IPS-11a (cell line): ENCODE data around the gene PHPT1.

Experiments used
- H3K4me3 ChIP-seq: one replicate; pipeline ENCODE4 v1.5.1; 2013; ENCODE audit warnings: low read depth, low read length, control low read depth

PHPT1 gene

DNA sequence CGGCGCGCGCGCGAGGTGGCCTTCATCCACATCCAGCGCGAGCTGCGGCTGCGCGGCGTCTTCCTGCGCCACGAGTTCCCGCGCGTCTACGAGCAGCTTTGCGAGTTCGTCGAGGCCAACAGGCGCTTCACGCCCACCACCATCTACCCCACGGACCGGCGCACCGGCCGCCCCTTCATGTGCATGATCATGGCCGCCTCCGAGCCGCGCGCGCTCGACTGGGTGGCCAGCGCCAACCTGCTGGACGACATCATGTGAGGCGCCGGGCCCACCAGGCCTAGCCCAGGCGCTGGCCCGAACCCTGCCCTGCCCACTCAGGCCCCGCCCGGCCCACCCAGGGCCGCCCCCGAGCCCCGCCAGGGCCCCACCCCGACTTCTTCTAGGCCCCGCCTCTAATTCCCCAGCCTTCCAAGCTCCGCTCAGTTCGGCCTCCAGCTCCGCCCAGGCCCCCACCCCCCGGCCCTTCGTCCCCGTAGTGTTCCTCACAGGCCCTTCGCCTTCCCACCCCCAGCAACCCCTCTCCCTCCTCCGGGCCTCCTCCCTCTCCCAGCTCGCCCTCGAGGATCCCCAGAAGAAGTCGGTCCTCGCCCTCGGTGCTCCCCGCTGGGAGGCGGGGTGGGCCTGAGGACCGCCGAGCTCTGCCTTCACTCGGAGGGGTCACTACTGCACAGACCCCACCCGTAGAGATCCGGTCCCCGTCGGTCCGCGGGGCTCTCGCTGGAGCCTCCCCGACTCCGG lies 2.0 kb upstream of the PHPT1 start:
- H3K4me3 ChIP-seq: peak overlapping the region; percentile 72

DNA sequence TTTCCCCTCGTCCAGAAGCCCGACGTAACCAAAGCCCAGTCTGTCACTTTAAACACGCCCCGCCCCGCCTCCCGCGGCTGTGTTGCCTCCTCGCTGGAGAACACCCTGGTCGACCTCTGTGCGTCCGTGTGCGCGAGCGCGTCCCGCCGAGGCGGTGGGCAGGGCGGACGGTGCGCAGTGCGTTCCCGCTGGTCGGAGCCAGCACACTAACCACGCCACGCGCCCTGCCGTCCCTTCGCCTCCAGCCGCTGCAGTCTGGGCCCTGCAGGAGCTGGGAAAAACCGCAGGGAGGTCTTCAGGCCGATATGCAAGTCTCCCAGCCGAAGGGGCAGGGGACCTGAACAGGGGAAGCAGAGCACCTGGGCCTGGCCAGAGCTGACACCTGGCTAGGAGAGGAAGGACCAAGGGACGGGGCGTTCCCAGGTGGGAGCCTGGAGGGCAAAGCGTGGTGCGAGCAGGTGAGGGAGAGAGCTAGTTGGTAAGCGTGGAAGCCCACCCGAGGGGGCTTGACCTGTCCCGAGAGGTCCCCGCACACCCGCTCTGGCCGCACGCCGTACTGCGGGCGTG lies 1.3 kb upstream of the PHPT1 start:
- H3K4me3 ChIP-seq: peak overlapping the region; percentile 72

DNA sequence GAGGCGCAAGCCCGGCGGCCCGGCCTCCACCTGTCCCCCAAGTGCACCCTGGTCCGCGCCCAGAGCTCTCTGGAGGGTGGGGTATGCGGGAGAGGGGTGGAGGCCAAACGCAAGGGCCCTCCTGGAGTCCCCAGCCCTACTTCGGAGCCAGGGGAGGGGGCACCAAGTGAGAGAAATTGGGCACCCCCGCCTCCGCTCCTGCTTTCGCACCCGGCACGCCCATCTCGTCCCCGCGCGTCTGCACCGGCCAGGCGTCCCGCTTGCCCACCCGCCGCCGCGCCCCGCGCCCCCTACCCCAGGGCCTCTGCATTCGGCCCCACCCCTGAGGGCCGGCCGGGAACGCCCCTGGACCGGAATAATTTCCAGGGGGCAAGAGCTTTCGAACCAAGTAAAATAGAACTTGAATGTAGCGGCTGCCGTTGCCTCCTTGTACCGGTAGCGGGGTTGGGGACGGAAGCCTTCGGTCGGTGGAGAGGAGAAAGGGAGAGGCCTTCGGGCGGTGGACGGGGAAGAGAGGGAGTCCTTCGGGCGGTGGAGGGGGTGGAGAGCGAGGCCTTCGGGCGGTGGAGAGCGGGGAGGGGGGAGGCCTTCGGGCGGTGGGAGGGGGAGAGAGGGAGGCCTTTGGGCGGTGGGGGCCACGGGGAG lies 694 bp upstream of the PHPT1 start:
- H3K4me3 ChIP-seq: peak overlapping the region; percentile 72

DNA sequence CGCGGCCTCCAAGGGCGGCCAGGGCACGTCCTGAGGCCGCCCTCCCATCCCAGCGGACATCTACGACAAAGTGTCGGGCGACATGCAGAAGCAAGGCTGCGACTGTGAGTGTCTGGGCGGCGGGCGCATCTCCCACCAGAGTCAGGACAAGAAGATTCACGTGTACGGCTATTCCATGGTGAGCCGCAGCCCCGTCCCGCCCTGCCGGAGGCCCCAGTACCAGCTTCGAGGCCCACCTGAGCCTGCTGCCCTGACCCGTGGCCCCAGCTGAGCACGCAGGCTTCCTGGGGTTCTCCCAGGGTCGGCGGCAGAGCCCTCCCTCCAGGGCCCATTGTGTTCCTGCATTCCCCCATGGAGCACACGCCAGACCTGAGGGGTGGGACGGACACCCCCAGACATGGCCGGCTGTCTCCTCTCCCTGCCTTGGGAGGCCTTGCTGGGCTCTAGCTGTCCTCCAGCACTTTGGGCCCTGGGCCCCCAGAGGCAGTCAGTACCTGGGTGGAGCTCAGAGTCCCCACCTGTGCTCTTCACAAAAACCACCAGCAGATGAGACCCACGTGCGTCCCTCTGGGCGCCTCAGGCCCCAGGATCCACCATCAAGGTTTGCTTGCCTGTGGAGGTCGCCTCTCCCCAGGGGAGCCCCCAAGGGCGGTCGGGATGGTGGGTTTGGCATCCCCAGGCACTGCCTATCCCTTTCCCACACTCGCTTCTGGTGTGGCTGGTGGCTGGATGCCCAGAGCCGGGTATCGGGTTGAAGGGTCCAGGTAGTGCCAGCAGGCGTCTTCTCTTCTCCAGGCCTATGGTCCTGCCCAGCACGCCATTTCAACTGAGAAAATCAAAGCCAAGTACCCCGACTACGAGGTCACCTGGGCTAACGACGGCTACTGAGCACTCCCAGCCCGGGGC lies 1.0 kb downstream of the PHPT1 start:
- peak overlapping the region; percentile 41 for H3K4me3 ChIP-seq

DNA sequence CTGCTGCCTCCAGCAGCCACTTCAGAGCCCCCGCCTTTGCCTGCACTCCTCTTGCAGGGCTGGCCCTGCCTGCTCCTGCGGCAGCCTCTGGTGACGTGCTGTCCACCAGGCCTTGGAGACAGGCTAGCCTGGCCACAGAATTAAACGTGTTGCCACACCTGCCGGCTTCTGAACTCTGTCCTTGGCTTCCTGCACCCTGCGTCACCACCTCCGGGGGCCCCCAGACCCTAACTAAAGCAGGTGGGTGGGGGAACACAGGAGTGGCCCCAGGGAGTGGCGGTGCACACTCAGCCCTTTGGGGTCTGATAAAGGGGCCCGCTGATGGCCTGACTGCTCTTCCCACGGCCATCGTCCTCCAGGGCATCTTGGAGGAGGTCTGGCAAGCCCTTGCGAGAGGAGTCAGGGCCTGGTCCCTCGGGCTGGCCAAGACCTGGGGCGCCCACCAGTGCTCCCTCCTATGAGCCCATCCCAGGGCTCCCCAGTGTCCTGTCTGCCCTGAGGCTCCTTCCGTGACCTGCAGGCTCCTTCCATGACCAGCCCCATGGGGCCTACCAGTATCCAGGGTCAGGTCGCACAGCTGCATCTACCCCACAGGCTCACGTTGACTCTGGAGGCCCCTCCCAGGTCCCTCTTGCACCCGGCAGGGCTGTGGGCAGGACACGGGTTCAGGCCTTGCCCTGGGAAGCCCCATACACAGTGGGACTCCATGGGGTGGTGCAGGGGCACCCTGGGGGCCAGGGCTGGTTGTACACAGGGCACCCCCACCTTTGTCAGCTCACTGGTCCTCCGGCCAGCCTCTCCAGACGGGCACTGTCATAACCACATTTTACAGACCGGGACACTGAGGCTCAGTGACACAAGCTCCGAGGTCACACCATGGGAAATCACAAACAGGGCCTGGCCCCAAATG lies 1.9 kb downstream of the PHPT1 start:
- H3K4me3 ChIP-seq: no peak overlapping the region

DNA sequence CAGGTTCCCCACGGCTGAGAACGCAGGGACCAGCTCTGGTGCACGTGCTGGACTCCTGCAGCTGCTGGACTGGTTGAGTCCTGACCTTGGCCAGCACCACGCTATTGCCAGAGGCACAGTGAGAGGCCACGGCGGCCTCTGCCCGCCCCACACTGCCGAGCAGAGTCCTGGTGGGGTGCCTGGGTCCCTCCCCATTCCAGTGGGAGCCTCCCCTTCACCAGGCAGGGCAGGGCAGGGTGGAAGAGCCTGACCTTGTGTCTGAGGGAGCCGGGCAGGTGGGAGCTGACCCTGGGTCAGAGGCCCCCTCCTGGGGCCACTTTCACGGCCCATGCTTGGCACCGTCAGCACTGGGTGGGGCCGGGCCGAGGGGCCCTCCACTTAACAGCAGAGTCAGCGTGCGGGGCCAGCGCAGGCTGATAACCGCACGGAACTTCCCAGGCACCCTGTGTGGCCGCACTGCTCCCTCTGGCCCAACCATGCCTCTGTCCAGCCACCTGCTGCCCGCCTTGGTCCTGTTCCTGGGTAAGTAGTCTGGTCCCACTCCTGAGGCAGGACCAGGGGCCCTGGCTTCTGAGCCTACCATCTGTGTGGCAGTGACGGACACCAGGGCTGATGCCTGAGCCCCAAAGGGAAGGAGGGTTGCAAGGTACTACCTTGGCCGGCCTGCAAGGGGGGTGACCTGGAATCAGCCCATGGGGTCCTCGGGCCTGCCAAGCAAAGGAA lies 2.9 kb downstream of the PHPT1 start, which contains the start of gene MAMDC4:
MAMDC4 (plus strand) TSS at position 406 of the 723 bp plus-strand sequence; CDS start at position 477, 71 bp downstream.
- H3K4me3 ChIP-seq: no peak within 1 kb of the TSS

DNA sequence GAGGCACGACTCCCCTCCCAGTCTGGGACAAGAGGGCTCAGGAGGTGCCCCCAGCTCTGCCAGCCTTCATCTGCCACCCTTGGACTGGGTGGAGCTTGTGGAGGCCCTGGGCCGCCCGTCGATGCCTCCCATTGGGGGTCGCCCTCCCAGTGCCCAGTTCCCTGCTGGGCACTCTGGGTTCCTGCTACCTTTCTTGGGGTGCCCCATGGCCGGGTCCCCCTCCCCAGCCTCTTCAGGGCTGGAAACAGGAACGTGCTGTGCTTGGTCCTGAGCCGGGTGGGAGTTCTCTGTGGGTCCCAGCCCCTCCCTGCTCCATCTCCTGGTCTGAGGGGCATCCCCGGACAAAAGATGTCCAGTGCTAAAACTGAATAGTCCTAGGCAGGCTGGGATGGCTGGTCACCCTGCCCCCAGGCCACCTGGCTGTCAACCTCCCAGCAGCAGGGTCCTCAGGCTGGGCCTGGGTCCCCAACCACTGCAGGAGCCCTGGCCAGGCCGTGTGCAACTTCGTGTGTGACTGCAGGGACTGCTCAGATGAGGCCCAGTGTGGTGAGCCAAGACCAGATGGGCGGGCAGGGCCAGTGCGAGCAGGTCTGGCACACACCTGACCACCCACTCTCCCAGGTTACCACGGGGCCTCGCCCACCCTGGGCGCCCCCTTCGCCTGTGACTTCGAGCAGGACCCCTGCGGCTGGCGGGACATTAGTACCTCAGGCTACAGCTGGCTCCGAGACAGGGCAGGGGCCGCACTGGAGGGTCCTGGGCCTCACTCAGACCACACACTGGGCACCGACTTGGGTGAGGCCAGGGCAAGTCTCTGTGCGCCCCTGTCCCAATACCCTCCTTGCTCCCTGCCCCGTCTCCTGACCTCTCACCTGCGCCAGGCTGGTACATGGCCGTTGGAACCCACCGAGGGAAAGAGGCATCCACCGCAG lies 3.7 kb downstream of the PHPT1 start:
- no peak overlapping the region for H3K4me3 ChIP-seq

DNA sequence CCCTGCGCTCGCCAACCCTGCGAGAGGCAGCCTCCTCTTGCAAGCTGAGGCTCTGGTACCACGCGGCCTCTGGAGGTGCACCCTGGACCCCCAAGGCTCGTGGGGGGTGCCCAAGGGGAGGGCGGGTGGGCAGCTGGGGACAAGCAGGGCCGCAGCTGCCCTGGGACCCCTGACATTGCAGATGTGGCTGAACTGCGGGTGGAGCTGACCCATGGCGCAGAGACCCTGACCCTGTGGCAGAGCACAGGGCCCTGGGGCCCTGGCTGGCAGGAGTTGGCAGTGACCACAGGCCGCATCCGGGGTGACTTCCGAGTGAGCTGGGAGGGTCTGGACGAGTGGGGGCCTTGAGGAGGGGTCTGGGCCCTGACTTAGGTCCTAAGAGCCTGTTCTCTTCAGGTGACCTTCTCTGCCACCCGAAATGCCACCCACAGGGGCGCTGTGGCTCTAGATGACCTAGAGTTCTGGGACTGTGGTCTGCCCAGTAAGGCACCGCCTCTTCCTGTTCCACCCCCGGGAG lies 4.4 kb downstream of the PHPT1 start:
- no peak overlapping the region for H3K4me3 ChIP-seq

DNA sequence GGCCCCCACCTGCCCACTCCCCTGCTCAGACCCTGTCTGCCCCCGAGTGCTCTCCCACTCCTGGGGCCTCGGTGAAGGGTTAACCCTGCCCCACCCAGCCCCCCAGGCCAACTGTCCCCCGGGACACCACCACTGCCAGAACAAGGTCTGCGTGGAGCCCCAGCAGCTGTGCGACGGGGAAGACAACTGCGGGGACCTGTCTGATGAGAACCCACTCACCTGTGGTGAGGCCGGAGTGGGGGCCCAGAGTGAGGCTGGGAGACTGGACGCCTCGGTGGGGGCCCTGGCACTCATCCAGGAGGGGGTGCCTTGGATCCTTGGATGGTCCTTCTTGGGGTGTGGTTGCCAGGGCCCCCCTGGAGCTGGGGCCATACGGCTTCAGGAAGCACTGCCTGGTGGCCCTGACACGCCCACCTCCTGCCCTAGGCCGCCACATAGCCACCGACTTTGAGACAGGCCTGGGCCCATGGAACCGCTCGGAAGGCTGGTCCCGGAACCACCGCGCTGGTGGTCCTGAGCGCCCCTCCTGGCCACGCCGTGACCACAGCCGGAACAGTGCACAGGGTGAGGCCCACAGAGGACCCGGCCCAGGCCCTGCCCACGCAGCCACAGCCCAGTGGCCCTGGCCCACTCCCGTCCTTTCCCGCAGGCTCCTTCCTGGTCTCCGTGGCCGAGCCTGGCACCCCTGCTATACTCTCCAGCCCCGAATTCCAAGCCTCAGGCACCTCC lies 5.1 kb downstream of the PHPT1 start:
- no peak overlapping the region for H3K4me3 ChIP-seq

DNA sequence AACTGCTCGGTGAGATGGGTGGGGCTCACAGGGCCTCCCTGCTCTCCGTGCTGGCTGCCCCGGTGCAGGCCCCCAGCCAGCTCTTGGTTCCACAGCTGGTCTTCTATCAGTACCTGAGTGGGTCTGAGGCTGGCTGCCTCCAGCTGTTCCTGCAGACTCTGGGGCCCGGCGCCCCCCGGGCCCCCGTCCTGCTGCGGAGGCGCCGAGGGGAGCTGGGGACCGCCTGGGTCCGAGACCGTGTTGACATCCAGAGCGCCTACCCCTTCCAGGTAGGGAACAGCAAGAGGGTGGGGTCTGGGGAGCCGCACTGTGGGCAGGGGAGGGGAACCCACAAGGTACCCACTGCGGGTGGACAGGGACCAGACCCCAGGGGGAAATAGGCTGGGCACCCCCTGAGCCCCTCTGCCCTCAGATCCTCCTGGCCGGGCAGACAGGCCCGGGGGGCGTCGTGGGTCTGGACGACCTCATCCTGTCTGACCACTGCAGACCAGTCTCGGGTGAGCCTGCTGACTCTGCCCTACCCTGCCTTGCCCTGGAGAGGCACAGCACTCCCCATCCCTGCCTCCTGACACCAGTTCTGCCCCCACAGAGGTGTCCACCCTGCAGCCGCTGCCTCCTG lies 5.7 kb downstream of the PHPT1 start:
- H3K4me3 ChIP-seq: no peak overlapping the region

DNA sequence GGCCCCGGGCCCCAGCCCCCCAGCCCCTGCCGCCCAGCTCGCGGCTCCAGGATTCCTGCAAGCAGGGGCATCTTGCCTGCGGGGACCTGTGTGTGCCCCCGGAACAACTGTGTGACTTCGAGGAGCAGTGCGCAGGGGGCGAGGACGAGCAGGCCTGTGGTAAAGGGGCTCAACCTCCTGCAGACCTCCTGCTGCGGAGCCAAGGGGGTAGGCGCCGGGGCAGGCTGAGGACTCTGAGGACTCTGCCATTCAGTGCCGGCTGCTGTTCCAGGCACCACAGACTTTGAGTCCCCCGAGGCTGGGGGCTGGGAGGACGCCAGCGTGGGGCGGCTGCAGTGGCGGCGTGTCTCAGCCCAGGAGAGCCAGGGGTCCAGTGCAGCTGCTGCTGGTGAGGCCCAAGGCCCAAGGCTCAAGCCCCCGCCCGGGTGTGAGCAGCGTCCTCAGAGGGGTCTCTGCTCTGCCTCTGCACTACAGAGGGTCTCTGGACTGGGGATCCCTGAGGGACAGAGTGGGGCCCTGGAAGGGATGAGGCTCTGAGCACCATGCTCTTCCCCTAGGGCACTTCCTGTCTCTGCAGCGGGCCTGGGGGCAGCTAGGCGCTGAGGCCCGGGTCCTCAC lies 6.4 kb downstream of the PHPT1 start:
- H3K4me3 ChIP-seq: no peak overlapping the region

DNA sequence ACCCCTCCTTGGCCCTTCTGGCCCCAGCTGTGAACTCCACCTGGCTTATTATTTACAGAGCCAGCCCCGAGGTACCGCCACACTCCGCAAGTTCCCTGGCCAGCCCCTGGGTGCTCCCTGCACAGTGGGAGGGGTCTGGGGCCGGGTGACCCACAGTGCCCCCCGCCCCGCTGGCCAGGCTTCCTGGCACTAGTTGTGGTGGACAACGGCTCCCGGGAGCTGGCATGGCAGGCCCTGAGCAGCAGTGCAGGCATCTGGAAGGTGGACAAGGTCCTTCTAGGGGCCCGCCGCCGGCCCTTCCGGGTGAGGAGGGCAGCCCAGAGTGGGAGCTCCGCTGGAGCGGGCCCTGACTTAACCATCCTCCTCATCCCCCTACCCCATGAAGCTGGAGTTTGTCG lies 6.9 kb downstream of the PHPT1 start:
- H3K4me3 ChIP-seq: no peak overlapping the region

DNA sequence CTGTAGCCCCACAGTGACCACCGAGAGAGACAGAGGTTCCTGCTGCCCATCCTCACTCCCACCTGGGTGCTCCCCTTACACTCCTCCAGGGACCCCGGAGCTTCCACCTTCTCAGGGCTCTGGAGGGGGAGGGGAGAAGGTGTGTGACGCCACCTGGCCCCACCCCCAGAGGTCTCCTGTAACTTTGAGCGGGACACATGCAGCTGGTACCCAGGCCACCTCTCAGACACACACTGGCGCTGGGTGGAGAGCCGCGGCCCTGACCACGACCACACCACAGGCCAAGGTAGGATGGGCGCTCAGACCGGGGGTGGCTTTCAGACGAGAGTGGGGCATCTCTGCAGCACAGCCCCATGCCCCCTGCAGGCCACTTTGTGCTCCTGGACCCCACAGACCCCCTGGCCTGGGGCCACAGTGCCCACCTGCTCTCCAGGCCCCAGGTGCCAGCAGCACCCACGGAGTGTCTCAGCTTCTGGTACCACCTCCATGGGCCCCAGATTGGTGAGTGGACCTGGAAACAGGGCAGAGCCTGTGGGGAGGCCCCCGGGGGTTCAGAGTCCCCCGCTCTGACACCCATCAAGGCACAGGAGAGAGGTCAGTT lies 7.4 kb downstream of the PHPT1 start:
- no peak overlapping the region for H3K4me3 ChIP-seq

DNA sequence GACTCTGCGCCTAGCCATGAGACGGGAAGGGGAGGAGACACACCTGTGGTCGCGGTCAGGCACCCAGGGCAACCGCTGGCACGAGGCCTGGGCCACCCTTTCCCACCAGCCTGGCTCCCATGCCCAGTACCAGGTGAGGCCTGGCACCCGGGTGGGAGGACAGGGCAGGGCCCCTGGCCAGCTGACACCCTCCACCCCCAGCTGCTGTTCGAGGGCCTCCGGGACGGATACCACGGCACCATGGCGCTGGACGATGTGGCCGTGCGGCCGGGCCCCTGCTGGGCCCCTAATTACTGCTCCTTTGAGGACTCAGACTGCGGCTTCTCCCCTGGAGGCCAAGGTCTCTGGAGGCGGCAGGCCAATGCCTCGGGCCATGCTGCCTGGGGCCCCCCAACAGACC lies 8.0 kb downstream of the PHPT1 start:
- no peak overlapping the region for H3K4me3 ChIP-seq

DNA sequence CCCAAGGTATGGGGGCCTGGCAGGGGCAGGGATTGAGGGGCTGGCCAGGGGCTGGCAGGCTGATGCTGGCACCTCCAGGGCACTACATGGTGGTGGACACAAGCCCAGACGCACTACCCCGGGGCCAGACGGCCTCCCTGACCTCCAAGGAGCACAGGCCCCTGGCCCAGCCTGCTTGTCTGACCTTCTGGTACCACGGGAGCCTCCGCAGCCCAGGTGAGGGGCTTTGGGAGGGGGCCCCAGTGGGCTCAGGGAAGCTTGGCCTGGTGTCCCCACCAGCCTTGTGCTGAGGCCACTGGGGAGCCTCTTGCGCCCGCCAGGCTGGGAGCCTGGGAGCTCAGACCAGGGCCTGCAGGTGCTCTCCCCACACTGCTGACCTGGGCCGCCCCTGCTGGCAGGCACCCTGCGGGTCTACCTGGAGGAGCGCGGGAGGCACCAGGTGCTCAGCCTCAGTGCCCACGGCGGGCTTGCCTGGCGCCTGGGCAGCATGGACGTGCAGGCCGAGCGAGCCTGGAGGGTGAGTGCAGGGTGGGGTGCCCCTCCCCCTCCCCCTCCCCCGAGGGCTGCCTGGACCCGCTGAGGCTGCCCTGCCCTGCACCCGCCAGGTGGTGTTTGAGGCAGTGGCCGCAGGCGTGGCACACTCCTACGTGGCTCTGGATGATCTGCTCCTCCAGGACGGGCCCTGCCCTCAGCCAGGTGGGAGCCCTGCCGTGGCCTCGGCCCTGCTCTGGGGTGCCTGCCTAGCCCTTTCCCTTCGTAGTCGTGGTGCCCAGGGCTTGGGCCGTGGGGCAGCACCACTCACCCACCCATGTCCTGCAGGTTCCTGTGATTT lies 8.6 kb downstream of the PHPT1 start:
- no peak overlapping the region for H3K4me3 ChIP-seq
